Subcutaneous preadipocyte (primary cell): ENCODE results near the gene KIAA1210. TPM values are rescaled to one million over a fixed set of nuclear protein-coding genes. Genes with fewer than 3 reads are reported as not detected.

ENCODE experiments used
- total RNA-seq: library from RNA; depleted of rRNA; stranded (reverse); fragments of >200 nt; gene quantifications from 2 replicates; pipeline ENCODE4 v1.2.3, GENCODE V29; 2012

KIAA1210 gene
- total RNA-seq = not detected in 2 replicates

GRCh38 chrX:119127650-119128049 is at the start of gene KIAA1210:
TSS of gene KIAA1210 (minus strand) at chrX:119127812. CDS start at chrX:119123642, 4,170 bp downstream.

GRCh38 chrX:119072744-119073143 is 54.9 kb downstream of the KIAA1210 start, which contains the start of gene CT47C1:
TSS of gene CT47C1 (plus strand) at chrX:119072993. CDS start at chrX:119073226, 233 bp downstream.

Other genes with a start within 250 kb of the KIAA1210 start
- gene LONRF3, start 153.2 kb downstream of the KIAA1210 start, total RNA-seq = 0.20 TPM in 1 of 2 replicates, not detected in the other
- gene CT47C1, start 54.8 kb downstream of the KIAA1210 start, total RNA-seq = not detected in 2 replicates
- 156 and 207 TPM in 2 replicates for gene PGRMC1, start 108.5 kb upstream of the KIAA1210 start, total RNA-seq